Erythroblast (primary cell): Measurements from ENCODE around the gene SMARCC2.

Source experiments
- GATA1 ChIP-seq: IDR thresholded peaks from 2 replicates; pipeline ENCODE4 v1.6.1; 2011; ENCODE audit warnings: low read depth, mild to moderate bottlenecking, control low read depth, low read length, moderate library complexity
- POLR2A ChIP-seq: IDR thresholded peaks from 2 replicates; pipeline ENCODE4 v1.6.1; 2011; ENCODE audit warnings: mild to moderate bottlenecking, low read length

GRCh38 chr12:56154818-56155217 lies 34.5 kb downstream of the SMARCC2 start:
- TF ChIP-seq POLR2A (no peak), GATA1 (no peak)
